Nephron (organoid): ENCODE measurements around the gene TEX54.

Source experiments
- H3K27ac Mint-ChIP-seq, 3 experiments: 2 replicates each; pipeline ENCODE4 v1.8.0; 2020; ENCODE audit warnings: mixed read lengths in 3 of 3, mild to moderate bottlenecking in 2 of 3, moderate library complexity in 1 of 3
- H3K27me3 Mint-ChIP-seq: 2 replicates; pipeline ENCODE4 v1.8.0; 2021; ENCODE audit warnings: low read depth, mild to moderate bottlenecking, moderate library complexity, mixed read lengths
- H3K36me3 Mint-ChIP-seq: 2 replicates; pipeline ENCODE4 v1.8.0; 2020; ENCODE audit warnings: low read depth, mixed read lengths
- H3K4me1 Mint-ChIP-seq: 2 replicates; pipeline ENCODE4 v1.8.0; 2020; ENCODE audit warnings: mixed read lengths
- H3K4me3 Mint-ChIP-seq, 3 experiments: 2 replicates each; pipeline ENCODE4 v1.8.0; 2020; ENCODE audit warnings: mild to moderate bottlenecking in 3 of 3, mixed read lengths in 3 of 3, moderate library complexity in 2 of 3
- H3K9me3 Mint-ChIP-seq: 2 replicates; pipeline ENCODE4 v1.8.0; 2020; ENCODE audit warnings: mixed read lengths
- CTCF ChIP-seq, 3 experiments: fragments of 200-600 bp; sonication (generic); IDR thresholded peaks; one replicate each; pipeline ENCODE4 v1.5.0; 2021; ENCODE audit warnings: antibody characterized with exemption in 3 of 3; ENCODE audit not compliant: unreplicated experiment in 3 of 3

Gene TEX54

GRCh38 chr11:62856333-62856895 is 23.8 kb upstream of the TEX54 start:
- H3K27me3 Mint-ChIP-seq, result no peaks in the 10 kb centered on the region
- H3K27ac Mint-ChIP-seq, result peak overlapping the region; percentile 88 to 94 (median 93)
- H3K9me3 Mint-ChIP-seq, result no peaks in the 10 kb centered on the region
- no peak for TF ChIP-seq CTCF (IDR thresholded peaks at IDR 0.05; ENCODE audit: unreplicated experiment in 3 of 3)
- H3K4me3 Mint-ChIP-seq, result peak overlapping the region; percentile 95 to 96 (median 96)
- peaks cover 40% of the 10 kb centered on the region for H3K36me3 Mint-ChIP-seq
- peaks cover 70% of the 10 kb centered on the region for H3K4me1 Mint-ChIP-seq

GRCh38 chr11:62855571-62856332 is 23.1 kb upstream of the TEX54 start:
- Mint-ChIP-seq H3K27ac (peak overlapping the region; percentile 88 to 94 (median 93)), H3K27me3 (no peaks in the 10 kb centered on the region), H3K36me3 (peaks cover 41% of the 10 kb centered on the region), H3K9me3 (no peaks in the 10 kb centered on the region), H3K4me3 (peak overlapping the region; percentile 95 to 96 (median 96)), H3K4me1 (peaks cover 70% of the 10 kb centered on the region)
- TF ChIP-seq CTCF (IDR thresholded peaks at IDR 0.05; ENCODE audit: unreplicated experiment in 3 of 3), result no peak

DNA sequence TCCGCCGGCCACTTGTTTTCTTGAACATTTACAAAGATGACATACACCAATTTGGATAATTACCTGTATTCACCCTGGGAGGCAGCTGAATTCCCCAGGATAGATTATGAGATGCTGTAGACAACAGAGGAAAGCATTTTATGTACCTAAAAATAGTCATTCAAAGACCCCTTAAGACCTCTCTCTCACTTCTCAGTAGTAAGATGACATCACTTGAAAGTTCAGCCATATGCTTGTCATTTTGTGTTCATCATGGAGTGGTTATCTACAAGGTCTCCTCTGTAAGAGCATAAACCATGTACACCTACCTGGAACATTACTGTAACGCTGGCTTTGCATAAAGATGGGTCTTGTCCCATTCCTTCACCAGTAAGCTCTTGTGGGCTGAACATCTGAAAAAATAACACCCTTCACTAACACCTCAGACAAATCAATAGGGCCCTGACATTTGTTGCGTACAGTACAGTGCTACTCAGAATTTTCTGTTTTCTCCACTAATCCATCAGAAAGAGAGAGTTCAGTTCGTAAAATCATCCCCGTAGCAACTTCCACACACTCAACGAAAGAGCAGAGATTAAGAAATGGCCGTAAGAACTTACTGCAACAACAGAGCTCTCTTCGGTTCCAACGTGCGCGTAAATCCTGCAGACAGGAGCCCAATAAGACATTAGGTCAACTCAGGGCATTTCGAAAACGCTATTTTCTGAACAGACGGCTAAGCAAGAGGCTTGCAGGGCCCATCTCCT is 22.4 kb upstream of the TEX54 start:
- Mint-ChIP-seq H3K4me1 (peaks cover 65% of the 10 kb centered on the region), H3K27ac (peak overlapping the region; percentile 88 to 94 (median 93)), H3K9me3 (no peaks in the 10 kb centered on the region), H3K36me3 (peaks cover 41% of the 10 kb centered on the region), H3K4me3 (peak overlapping the region; percentile 95 to 96 (median 96)), H3K27me3 (no peaks in the 10 kb centered on the region)
- no peak for TF ChIP-seq CTCF (IDR thresholded peaks at IDR 0.05; ENCODE audit: unreplicated experiment in 3 of 3)

GRCh38 chr11:62854013-62854824 is 21.6 kb upstream of the TEX54 start:
- Mint-ChIP-seq H3K27me3 (no peaks in the 10 kb centered on the region), H3K4me1 (peaks cover 58% of the 10 kb centered on the region), H3K27ac (peak overlapping the region; percentile 88 to 94 (median 93)), H3K36me3 (peaks cover 41% of the 10 kb centered on the region), H3K4me3 (peak overlapping the region; percentile 95 to 96 (median 96)), H3K9me3 (no peaks in the 10 kb centered on the region)
- no peak for TF ChIP-seq CTCF (IDR thresholded peaks at IDR 0.05; ENCODE audit: unreplicated experiment in 3 of 3)

GRCh38 chr11:62853279-62853965 is 20.8 kb upstream of the TEX54 start:
- peaks cover 41% of the 10 kb centered on the region for H3K36me3 Mint-ChIP-seq
- no peak for TF ChIP-seq CTCF (IDR thresholded peaks at IDR 0.05; ENCODE audit: unreplicated experiment in 3 of 3)
- peak overlapping the region; percentile 95 to 96 (median 96) for H3K4me3 Mint-ChIP-seq
- no peaks in the 10 kb centered on the region for H3K9me3 Mint-ChIP-seq
- peaks cover 54% of the 10 kb centered on the region for H3K4me1 Mint-ChIP-seq
- H3K27me3 Mint-ChIP-seq, result no peaks in the 10 kb centered on the region
- peak overlapping the region in 2 of 3 experiments; percentile 9 to 46 for H3K27ac Mint-ChIP-seq
